T1000 (cell line): Measurements from ENCODE around the gene IL1R2.
"Not testable (repeated sequence)": the region's sequence is repeated elsewhere in the genome, so short reads cannot be mapped to it uniquely, and the experiment has no call there.

Source experiments
- DNase-seq: peaks from one replicate; lab custom pipeline; 2025; ENCODE audit warnings: mixed read lengths; lab: John Stamatoyannopoulos, UW

IL1R2 gene

DNA sequence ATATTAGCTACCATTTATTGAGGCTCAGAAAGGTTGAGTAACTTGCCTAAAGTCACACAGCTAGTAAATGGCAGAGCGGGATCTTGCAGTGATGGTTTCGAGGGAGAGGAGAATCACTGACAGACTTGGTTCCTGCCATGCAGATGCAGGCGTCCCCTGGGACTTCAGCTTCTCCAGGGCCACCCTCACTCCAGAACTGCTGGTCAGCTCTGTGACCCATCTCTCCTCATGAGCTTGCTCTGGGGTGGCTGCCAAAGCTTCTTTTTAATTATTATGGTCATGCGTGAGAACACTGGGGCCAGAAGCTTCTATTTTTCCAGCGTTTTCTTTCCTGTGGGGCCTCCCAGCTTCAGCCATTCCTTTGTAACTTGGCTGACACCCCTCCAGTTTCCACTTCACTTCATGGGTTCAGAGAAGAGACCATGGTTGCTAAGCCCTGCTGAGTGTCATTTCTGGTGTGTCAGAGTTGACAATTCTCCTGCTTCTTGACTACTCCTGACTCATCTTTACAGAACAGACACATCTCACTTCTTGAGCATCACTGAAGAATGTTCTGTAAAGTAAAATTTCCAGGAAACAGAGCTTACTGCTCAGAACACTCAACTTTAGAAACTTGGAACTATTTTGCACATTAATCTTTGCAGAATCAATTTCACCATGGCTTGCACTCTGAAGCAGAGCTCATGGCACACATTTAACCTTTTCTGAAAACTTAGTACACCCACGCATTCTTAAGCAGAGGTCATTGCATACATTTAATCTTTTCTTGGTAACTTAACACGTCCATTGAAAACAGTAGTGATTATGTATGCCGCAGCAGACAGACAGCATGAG lies 70.4 kb downstream of the IL1R2 start:
- DNase-seq: no peak

DNA sequence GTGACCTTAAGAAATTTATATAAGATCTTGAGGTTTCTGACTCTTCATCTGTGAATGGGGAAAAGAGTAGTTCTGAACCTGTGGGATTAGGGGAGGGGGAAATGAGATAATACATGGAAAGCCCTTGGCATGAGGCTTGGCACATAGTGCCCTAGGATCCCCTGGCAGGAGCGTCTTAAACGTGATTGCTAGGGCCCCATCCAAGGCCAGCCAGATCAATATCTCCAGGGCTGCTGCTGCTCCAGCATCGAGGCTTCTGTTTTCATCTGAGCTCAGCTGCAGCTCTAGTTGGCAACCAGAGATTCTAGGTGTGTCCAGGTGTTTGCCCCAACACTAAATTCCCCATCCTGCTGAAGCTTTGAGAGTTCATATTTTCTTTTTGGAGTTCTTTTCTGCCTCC lies 71.0 kb downstream of the IL1R2 start:
- no peak for DNase-seq

DNA sequence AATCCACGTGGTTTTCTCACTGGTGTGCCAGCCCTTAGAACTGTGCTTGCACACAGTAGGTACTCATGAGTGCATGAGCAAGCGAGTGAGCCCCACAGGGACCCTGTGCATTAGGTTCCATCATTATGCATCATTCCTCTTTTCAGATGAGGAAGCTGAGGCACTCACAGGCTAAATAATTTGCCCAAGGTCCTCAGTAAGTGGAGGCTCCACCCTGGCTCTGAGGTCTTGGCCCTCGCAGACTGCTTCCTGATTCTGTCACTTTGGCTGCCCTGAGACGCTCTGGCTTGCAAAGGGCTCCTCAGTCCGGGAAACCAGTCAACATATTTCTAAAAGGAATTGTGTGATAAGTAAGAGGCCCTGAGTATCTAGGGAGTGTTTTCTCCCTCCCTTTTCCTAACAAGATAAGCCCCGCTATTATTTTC lies 71.7 kb downstream of the IL1R2 start:
- DNase-seq: no peak

DNA sequence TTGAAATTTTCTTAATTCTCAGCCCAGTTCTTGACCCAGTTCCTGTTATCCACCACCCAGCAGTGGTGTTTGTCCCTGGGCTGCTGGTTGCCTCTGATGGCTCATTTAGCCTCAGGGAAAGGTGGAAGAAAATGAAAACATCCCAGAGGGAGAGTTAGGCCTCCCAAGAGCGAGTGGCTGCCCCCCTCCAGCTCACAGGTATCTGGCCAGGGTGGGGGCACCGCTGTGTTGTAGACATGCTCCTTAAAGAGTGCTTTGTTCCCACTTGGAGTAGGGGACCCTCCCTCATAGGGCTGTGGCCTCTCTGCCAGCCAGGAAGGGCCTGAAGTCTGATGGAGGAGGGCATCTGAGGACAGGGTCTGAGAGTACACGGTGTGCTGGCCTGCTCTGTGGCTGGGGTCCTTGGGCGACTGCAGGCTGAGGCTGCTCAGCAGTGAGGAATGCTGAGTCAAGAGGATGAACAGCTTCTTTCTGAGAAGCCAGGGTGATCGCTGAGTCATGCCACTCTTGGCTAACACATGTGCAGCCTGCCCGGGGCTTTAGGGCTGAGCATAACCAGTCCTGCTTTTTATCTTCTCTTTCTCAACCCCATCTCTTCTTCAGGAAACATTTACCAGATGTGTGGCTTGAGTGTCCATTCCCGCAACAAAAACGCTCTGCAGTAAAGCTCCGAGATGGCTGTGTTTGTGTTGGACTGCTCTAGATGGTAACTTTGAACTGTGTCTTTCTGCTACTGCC lies 72.3 kb downstream of the IL1R2 start:
- peak; percentile 82 for DNase-seq

DNA sequence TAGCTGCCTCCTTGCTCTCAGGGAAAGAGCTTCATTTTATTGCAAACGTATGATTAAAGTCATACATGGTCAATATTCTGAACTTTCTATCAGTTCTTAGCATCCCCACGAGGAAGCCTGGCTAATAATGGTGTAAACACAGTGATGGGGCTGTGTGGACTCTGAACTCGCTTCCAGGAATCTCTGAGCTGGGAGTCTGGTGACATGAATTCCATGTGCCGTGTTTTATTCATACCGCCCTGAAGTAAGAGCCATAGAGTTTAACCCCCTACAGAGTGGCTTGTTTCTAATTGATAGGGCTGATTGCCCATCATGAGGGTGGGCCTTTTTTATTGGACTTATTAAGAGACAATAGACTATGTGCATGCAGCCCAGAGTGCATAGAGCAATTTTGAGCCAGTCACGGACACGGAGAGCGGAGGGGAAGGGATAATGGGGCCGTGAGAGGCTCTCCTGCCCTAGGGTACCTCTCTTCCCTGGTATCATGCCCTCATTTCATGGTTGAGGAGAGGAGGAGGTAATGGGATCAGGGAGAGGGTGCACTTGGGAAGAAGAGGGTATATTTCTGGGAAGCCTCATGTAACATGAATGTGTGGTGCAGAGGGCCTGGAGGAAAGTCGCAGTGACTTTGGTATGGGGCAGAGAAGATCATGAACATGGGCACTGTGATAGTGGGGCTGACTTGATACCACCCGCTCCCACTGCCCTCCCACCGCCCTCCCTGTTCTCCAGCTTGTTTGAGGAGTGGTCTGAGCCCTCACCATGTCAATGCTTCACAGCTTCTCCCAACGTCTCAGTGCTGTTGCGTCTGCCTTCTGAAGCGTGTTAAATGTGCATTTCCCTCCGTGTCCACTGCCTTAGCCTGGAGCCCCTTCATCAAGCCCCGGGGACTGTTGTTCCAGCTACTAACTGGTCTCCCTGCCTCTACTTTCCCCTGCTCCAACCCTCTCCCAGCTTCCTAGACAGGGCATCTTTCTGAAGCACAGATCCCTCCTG lies 73.2 kb downstream of the IL1R2 start:
- DNase-seq: no peak

DNA sequence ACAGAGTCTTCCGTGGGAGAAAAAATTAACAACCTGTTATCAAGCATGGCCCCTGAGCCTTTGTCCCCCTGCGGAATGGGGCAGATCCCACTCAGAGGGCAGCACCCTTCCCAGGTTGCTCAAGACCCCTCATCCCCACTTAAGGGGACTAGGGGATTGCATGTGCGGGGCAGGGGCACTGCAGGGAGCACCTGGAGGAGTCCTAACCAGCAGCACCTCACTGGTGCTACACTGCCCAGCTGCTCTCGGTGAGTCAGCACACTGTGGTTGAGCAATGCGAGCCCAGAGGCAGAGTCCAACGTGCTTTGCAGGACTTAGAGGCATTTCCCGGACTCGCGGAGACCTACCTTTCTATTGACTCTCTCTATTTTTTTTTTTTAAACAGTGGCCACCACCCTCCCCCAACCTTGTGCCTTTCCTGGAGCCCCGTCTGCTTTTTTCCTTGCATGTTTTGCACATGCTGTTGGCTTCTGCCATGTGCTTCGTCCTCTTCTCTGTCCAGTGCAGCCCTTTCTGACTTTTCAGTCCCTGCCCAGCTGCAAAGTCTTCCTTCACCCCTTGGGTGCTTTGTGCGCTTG lies 74.0 kb downstream of the IL1R2 start:
- DNase-seq: peak; percentile 15

DNA sequence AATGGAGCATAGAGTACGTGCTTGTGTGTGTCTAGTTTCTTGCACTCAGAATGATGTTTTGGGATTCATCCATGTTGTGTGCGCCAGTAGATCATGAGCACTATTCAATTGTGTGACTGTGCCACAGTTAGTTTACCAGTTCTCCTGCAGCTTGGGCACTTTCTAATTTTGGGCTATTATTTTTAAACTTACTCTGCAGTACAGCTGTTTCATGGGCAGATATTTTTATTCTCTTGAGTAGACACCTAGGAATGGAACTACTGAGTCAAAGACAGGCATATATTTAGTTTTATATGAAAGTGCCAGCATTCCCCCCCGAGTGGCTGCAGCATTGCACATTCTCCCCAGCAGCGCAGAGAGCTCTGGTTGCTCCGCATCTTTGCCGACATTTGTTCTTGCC lies 74.8 kb downstream of the IL1R2 start:
- no peak for DNase-seq

DNA sequence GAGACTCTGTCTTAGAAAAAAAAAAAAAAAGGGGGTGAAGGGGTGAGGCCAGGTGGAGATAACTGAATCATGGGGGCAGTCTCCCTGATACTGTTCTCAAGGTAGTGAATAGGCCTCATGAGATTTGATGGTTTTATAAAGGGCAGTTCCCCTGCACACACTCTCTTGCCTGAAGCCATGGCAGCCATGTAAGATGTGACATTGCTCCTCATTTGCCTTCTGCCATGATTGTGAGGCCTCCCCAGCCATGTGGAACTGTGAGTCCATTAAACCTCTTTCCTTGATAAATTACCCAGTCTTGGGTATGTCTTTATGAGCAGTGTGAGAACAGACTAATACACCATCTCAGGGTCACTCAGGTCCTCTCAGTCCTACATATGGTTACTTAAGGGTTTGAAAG lies 76.4 kb downstream of the IL1R2 start:
- not testable (repeated sequence) for DNase-seq

DNA sequence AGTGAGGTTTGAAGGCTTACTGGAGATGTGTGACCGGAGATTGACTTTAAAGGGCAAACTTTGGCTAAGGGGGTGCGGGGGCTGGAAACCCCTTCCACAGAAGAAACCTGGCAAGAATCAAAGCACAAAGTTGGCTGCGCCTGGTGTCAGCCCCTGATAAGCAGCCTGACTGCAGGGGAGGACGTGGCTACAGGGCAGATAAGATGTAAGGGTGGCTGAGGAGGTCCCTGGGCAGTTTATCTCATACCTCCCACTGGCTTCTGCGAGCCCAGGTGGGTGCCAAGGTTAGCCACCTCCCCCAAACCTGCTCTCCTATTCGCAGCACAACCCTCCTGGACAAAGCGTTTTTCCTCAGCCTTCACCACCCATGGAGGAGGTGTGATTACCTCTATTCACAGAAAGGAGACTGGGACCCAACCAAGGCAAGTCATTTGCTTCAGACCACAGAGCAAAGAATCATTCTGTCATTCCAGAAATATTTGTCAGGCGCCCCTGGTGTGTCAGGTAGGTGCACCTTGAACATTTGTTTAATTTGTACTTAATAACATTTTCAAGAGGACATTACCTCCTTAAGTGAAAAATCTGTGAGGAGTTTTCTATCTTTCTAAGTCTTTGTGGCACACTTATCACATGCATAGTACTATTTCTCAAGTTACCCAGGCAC lies 77.7 kb downstream of the IL1R2 start:
- DNase-seq: no peak

DNA sequence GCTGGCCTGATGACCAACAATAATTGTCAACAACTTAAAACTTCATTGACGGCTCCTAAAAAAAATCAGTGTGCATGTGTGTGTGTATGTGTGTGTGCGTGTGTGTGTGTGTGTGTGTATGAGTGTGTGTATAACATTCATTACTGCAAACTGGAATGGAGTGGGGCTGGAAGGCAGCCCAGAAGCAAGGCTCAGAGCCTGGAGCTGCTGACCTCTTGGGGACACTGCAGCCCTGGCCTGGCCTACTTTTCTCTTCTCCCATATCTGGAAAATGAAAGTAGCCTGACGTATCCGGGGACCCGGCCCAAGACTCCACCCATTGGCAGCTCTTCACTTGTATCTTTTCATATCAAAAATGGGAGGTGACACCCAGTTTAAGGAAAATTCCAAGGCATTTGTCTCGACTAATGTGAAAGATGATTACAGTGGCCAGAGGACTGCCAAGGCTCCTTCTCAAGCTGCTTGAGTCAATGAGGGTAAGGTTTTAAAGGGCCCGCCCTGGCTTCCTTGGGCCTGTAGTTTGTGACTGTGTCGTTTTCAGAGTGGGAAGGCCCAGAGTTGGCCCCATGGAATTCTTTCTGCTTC lies 78.4 kb downstream of the IL1R2 start:
- DNase-seq: no peak

DNA sequence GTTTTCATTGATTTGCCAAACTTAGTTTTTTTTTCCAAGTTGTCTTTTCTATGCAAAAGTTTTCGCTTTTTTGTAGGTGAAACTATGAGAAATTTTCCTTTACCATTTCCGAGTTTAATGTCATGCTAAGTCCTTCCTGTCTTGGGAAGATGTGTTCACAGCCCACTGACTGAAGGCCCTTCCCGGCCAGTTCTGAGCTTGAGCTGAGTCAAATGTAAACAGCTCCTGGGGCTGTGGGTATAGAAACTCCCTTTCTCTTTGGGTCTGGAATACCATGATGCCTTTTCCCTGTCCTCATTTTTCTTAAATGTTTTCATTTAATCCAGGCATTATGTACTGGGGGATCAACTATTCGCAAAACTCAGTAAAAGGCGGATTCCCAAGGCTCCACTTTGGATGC lies 81.0 kb downstream of the IL1R2 start:
- no peak for DNase-seq

DNA sequence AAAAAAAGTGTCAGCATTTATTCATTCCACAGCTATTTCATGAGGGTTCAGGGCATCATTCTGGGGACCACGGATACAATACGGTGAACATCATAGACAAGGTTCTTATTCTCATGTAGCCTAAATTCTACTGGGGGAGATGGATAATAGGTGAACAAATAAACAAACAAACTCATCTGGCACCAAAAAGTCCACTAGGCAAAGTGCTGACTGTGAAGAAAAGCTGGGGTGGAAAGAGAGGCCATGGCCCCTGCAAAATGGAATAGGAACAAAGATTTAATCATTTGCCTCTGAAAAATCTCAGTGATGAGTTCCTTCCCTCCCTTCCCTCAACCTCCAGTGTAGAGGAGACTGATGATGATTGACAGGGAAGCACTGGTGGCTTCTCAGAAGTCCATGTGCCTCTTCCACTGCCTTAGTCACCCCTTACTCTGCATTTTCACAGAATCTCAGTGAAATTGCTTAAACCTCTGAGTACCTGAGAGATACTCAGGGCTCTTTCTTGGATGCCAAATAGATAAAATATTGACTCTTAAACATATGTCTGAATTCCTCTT lies 81.5 kb downstream of the IL1R2 start:
- no peak for DNase-seq

DNA sequence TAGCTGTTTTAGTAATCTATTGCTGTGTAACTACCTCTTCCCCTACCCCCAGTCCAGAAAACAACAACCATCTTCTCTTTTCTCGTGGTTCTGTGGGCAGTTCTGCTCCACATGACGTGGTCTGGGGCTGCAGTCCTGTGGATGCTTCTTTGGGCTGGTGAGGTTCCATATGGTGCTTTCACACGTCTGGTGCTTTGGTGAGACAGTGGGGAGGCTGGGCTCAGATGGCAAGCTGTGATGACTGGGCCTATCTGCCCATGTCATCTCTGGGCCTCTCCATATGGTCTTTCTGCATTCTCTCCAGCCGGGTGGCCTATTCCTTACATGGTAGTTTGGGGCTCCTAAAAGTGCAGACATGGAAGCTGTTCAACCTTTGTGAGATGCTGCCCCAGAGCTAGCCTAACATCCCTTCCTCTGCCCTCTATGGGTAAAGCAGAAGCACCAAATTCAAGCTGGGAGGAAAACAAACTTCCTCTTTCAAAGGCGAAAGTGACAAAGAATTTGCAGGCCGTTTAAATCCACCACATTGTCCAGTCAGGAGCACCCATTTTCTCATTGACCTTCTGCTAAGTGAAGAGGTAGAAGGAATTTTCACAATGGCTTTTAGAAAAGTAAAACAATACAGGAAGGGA lies 82.5 kb downstream of the IL1R2 start:
- DNase-seq: no peak

DNA sequence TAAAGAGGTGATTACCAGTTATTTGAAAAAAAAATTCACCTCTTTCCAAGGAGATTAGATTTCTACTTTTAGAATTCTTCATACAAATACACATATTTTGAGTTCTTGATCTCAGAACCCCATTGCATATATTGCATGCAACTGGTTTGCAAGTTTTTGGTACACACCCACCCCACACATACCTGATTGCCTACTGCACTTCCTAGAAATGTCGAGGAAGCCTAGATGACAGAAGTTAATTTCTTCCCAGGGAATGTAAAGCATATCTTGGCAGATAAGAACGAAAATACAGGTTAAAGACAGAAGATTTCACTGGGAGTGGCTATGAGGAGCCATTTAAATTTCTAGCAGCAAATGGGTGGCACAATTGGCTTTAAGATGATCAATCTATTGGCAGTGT lies 83.7 kb downstream of the IL1R2 start:
- DNase-seq: no peak

DNA sequence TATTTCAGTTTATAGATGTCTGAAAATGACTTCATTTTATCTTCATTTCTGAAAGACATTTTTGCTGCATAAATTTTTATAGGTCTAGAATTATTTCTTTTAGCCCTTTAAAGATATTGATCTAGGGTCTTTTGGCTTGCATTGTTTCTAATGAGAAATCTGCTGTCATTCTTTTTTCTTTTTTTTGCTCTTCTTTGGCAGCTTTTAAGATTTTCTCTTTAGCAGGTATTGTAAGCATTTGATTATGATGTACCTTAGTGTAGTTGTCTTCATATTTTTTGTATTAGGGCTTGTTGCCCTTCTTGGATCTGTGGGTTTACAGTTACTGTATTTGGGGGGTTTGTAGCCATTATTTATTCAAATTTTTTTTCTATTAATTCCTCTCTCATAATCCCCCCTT lies 84.8 kb downstream of the IL1R2 start:
- DNase-seq: no peak
